HCT116 (cell line): Measurements from ENCODE around the gene SMCR8. TPM values are rescaled to one million over a fixed set of nuclear protein-coding genes. Genes with fewer than 3 reads are reported as not detected.

Source experiments
- ATAC-seq: fragments of 200-7000 bp; cut with Tn5 transposase; 2 replicates; pipeline ENCODE4 v1.9.1; 2020; ENCODE audit warnings: mild to moderate bottlenecking, moderate library complexity
- BruUV-seq: library from RNA; stranded (reverse); fragments of 400-500 nt; replicated peaks from 2 replicates; lab custom pipeline; 2021; lab: Mats Ljungman, UMichigan
- CTCF ChIA-PET: fragments of 300-600 bp; sonication (Branson Sonifier 250); formaldehyde crosslinking; loops from one replicate; lab custom pipeline; 2021; ENCODE audit warnings: antibody characterized with exemption; lab: Charles Lee
- POLR2A ChIA-PET: fragments of 300-600, 350-600 bp; sonication (Branson Sonifier 250); formaldehyde crosslinking; loops from one replicate; lab custom pipeline; 2021; ENCODE audit warnings: antibody characterized with exemption; lab: Charles Lee
- RAD21 ChIA-PET, 2 experiments: fragments of 300-600 bp; sonication (Branson Sonifier 250); formaldehyde crosslinking; loops; one replicate each; lab custom pipeline; 2023; ENCODE audit warnings: low total read pairs in 2 of 2; ENCODE audit not compliant: uncharacterized antibody in 2 of 2, unreplicated experiment in 2 of 2, low non-redundant PET in 1 of 2; lab: Charles Lee
- DNase-seq: peaks from one replicate; pipeline ENCODE4 v3.0.0-alpha.2; 2010; ENCODE audit warnings: low read depth, low spot score
- H2AFZ ChIP-seq: fragments of 200-600 bp; shearing (Covaris generic), sonication (generic); 2 replicates; pipeline ENCODE4 v1.6.1; 2017; ENCODE audit warnings: low read depth, mixed run types, mixed read lengths, antibody characterized with exemption, low read length; ENCODE audit not compliant: poor library complexity, severe bottlenecking
- H3K27ac ChIP-seq: 2 replicates; pipeline ENCODE4 v1.5.1; 2012; ENCODE audit warnings: low read depth, low read length
- H3K27me3 ChIP-seq: fragments of 200-600 bp; sonication (generic); 2 replicates; pipeline ENCODE4 v1.6.1; 2016; ENCODE audit warnings: mixed run types, low read length, mixed read lengths; ENCODE audit not compliant: insufficient read depth
- H3K36me3 ChIP-seq, 2 experiments: fragments of 200-500 bp in 1 of 2; fragments of 200-600 bp in 1 of 2; sonication (Bioruptor generic) in 1 of 2; sonication (generic) in 1 of 2; 2 replicates each; pipeline versions ENCODE4 v1.5.1 to v1.6.1; 2014 to 2016; ENCODE audit warnings: low read length in 2 of 2, inconsistent platforms in 1 of 2, mixed read lengths in 1 of 2, mixed run types in 1 of 2; ENCODE audit not compliant: insufficient read depth in 2 of 2, control insufficient read depth in 1 of 2
- H3K4me1 ChIP-seq, 2 experiments: fragments of 200-600 bp in 1 of 2; sonication (generic) in 1 of 2; 2 replicates each; pipeline versions ENCODE4 v1.5.1 to v1.6.1; 2012 to 2017; ENCODE audit warnings: low read length in 2 of 2, inconsistent platforms in 1 of 2, mild to moderate bottlenecking in 1 of 2, mixed read lengths in 1 of 2, mixed run types in 1 of 2, moderate library complexity in 1 of 2; ENCODE audit not compliant: insufficient read depth in 2 of 2, control insufficient read depth in 1 of 2
- H3K4me2 ChIP-seq: fragments of 200-600 bp; sonication (generic); 2 replicates; pipeline ENCODE4 v1.6.1; 2017; ENCODE audit warnings: mixed run types, low read length, mixed read lengths
- H3K4me3 ChIP-seq, 2 experiments: fragments of 200-600 bp in 1 of 2; sonication (generic) in 1 of 2; replicated peaks in 1 of 2; 2 replicates each; pipeline ENCODE4 v1.5.1; 2011 to 2016; ENCODE audit warnings: low read length in 2 of 2, control low read depth in 1 of 2, low read depth in 1 of 2, mild to moderate bottlenecking in 1 of 2, mixed read lengths in 1 of 2, mixed run types in 1 of 2
- H3K79me2 ChIP-seq: fragments of 200-600 bp; sonication (generic); 2 replicates; pipeline ENCODE4 v1.6.1; 2017; ENCODE audit warnings: mild to moderate bottlenecking, mixed run types, low read length, moderate library complexity, mixed read lengths; ENCODE audit not compliant: insufficient read depth
- H3K9ac ChIP-seq: fragments of 200-600 bp; sonication (generic); 2 replicates; pipeline ENCODE4 v1.6.1; 2016; ENCODE audit warnings: low read length, mixed read lengths
- H3K9me2 ChIP-seq: fragments of 200-600 bp; sonication (generic), shearing (Covaris generic); 2 replicates; pipeline ENCODE4 v1.6.1; 2017; ENCODE audit warnings: mixed run types, mild to moderate bottlenecking, moderate library complexity; ENCODE audit not compliant: insufficient read depth
- H3K9me3 ChIP-seq, 2 experiments: fragments of 200-500 bp in 1 of 2; fragments of 200-600 bp in 1 of 2; sonication (Bioruptor generic) in 1 of 2; sonication (generic) in 1 of 2; 2 replicates each; pipeline ENCODE4 v1.6.1; 2014 to 2017; ENCODE audit warnings: low read length in 2 of 2, mixed read lengths in 2 of 2, inconsistent platforms in 1 of 2, low read depth in 1 of 2, mild to moderate bottlenecking in 1 of 2, mixed run types in 1 of 2, moderate library complexity in 1 of 2; ENCODE audit not compliant: control insufficient read depth in 1 of 2, insufficient read depth in 1 of 2
- H4K20me1 ChIP-seq: fragments of 200-600 bp; sonication (generic), shearing (Covaris generic); 2 replicates; pipeline ENCODE4 v1.6.1; 2017; ENCODE audit warnings: mixed run types, mild to moderate bottlenecking, moderate library complexity; ENCODE audit not compliant: insufficient read depth
- CBX3 ChIP-seq: IDR thresholded peaks from 2 replicates; pipeline ENCODE4 v1.6.1; 2012; ENCODE audit warnings: low read depth
- ELF1 ChIP-seq: IDR thresholded peaks from 2 replicates; pipeline ENCODE4 v1.6.1; 2012; ENCODE audit warnings: low read depth, borderline replicate concordance
- FOSL1 ChIP-seq: IDR thresholded peaks from 2 replicates; pipeline ENCODE4 v1.6.1; 2012; ENCODE audit warnings: low read depth
- JUND ChIP-seq: IDR thresholded peaks from 2 replicates; pipeline ENCODE4 v1.6.1; 2012
- MAX ChIP-seq: IDR thresholded peaks from 2 replicates; pipeline ENCODE4 v1.6.1; 2012
- POLR2A ChIP-seq: IDR thresholded peaks from 2 replicates; pipeline ENCODE4 v1.7.0; 2011; ENCODE audit warnings: borderline replicate concordance; ENCODE audit not compliant: insufficient read depth, insufficient read length; ENCODE audit errors: extremely low read depth
- POLR2AphosphoS5 ChIP-seq: IDR thresholded peaks from 2 replicates; pipeline ENCODE4 v1.6.1; 2011; ENCODE audit warnings: mild to moderate bottlenecking, low read depth, low read length, moderate library complexity
- RAD21 ChIP-seq: IDR thresholded peaks from 2 replicates; pipeline ENCODE4 v1.6.1; 2012; ENCODE audit warnings: low read depth, mild to moderate bottlenecking
- REST ChIP-seq: IDR thresholded peaks from 2 replicates; pipeline ENCODE4 v1.6.1; 2012; ENCODE audit warnings: low read depth
- SP1 ChIP-seq: IDR thresholded peaks from 2 replicates; pipeline ENCODE4 v1.6.1; 2012; ENCODE audit warnings: low read depth
- SRF ChIP-seq: IDR thresholded peaks from 2 replicates; pipeline ENCODE4 v1.6.1; 2012; ENCODE audit warnings: low read depth
- YY1 ChIP-seq: IDR thresholded peaks from 2 replicates; pipeline ENCODE4 v1.6.1; 2011; ENCODE audit warnings: low read length, low read depth, moderate library complexity, mild to moderate bottlenecking; ENCODE audit not compliant: insufficient replicate concordance; ENCODE audit errors: extremely low read depth
- ZFX ChIP-seq: fragments of 450-650 bp; IDR thresholded peaks from 2 replicates; pipeline ENCODE4 v1.6.1; 2017
- ZNF274 ChIP-seq: fragments of 200-500 bp; sonication (Bioruptor generic); IDR thresholded peaks from 2 replicates; pipeline ENCODE4 v1.6.1; 2014; ENCODE audit warnings: mild to moderate bottlenecking, low read depth, low read length, inconsistent platforms
- intact Hi-C: fragments of 100-400 bp; cut with micrococcal nuclease; formaldehyde crosslinking; loops from 2 replicates; pipeline ENCODE4 v1.10.0; 2022
- total RNA-seq: library from RNA; stranded (reverse); gene quantifications from one replicate; pipeline ENCODE4 v1.2.1, GENCODE V29; 2021; ENCODE audit not compliant: unreplicated experiment
- TF ChIP-seq, protein P1 (sequence below): IDR thresholded peaks from 2 replicates; pipeline ENCODE4 v1.6.1; 2011; ENCODE audit warnings: mild to moderate bottlenecking, low read length, moderate library complexity; ENCODE audit not compliant: insufficient replicate concordance; ENCODE audit errors: extremely low read depth

SMCR8 gene
- total RNA-seq, 1 experiment from 2014 or later: 12.7 TPM

DNA sequence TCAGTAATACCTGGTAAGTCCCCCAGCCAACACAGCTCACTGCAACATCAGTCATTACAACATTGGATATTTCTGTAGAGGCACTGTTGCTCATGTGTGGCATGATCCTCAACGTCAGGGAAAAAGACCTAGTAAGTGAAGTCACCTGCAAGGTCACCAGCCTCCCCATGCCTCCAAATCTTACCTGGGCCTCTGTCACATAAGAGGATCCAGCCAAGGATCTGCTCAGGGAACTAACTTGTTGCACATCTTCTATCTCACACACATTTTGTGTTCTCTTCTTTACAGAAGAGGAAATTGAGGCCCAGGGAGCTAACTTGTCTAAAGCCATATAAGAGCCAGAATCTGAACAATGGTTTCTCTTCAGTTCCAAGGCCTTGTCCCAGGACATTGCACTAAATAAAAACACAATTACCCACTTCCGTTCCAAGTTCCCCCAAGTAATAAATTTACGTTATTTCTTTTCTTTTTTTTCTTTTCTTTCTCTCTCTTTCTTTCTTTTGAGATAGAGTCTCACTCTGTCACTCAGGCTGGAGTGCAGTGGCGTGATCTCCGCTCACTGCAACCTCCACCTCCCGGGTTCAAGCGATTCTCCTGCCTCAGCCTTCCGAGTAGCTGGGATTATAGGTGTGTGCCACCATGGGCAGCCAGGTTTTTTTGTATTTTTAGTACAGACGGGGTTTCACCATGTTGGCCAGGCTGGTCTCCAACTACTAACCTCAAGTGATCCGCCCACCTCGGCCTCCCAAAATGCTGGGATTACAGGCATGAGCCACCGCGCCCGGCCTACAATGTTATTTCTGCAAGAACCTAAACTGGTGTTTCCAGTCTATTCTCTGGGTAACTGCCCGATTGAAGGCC, 47.0 kb downstream of the SMCR8 start:
- H3K9me3 ChIP-seq: no peaks in the 10 kb centered on the region
- no peaks in the 10 kb centered on the region for H4K20me1 ChIP-seq
- peaks cover 8 to 10% of the 10 kb centered on the region in 2 experiments for H3K4me1 ChIP-seq
- peak overlapping the region; percentile 86 for H3K27ac ChIP-seq
- peak overlapping the region; percentile 84 for H3K9ac ChIP-seq
- ChIA-PET RAD21 (no interaction called here), POLR2A (interaction anchor here (1.4 kb wide), 1 partner anchor 9 kb away, joined by 4 read pairs; no protein-coding TSS in a partner anchor), CTCF (no interaction called here)
- peak overlapping the region; percentile 87 to 97 for H3K4me3 ChIP-seq
- ATAC-seq (no peak), DNase-seq (no peak)
- intact Hi-C loops: no loop called here
- peak overlapping the region; percentile 81 for H3K4me2 ChIP-seq
- H3K36me3 ChIP-seq: peaks cover 0 to 7% of the 10 kb centered on the region in 2 experiments; a peak in 1 of 4 replicates
- TF ChIP-seq FOSL1: no peak
- no peak for TF ChIP-seq RAD21
- no peak for TF ChIP-seq SP1
- no peak for TF ChIP-seq REST
- TF ChIP-seq ZNF274: no peak
- TF ChIP-seq, protein P1, sequence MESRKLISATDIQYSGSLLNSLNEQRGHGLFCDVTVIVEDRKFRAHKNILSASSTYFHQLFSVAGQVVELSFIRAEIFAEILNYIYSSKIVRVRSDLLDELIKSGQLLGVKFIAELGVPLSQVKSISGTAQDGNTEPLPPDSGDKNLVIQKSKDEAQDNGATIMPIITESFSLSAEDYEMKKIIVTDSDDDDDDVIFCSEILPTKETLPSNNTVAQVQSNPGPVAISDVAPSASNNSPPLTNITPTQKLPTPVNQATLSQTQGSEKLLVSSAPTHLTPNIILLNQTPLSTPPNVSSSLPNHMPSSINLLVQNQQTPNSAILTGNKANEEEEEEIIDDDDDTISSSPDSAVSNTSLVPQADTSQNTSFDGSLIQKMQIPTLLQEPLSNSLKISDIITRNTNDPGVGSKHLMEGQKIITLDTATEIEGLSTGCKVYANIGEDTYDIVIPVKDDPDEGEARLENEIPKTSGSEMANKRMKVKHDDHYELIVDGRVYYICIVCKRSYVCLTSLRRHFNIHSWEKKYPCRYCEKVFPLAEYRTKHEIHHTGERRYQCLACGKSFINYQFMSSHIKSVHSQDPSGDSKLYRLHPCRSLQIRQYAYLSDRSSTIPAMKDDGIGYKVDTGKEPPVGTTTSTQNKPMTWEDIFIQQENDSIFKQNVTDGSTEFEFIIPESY: no peak
- TF ChIP-seq YY1: no peak
- TF ChIP-seq JUND: no peak
- TF ChIP-seq CBX3: no peak
- TF ChIP-seq MAX: no peak
- TF ChIP-seq ELF1: no peak
- TF ChIP-seq POLR2A: no peak
- TF ChIP-seq POLR2AphosphoS5: no peak
- TF ChIP-seq ZFX: no peak
- TF ChIP-seq SRF: no peak
- no peaks in the 10 kb centered on the region for H3K9me2 ChIP-seq
- H2AFZ ChIP-seq: no peak overlapping the region
- no peaks in the 10 kb centered on the region for H3K27me3 ChIP-seq
- peaks cover 42% of the 10 kb centered on the region for H3K79me2 ChIP-seq
- no TSS peak for BruUV-seq
